Measurements from ENCODE around the gene MAML3. TPM values are rescaled to one million over a fixed set of nuclear protein-coding genes. Genes with fewer than 3 reads are reported as not detected.

MAML3 gene
- total and polyA plus RNA-seq, 12 donors = 1.1 to 4.6 (median 2.6) TPM

- no peaks in the 10 kb centered on the region for H3K9me3 ChIP-seq
- WGBS, 2 donors = 94 to 98% methylated on average over 2 of the region's 2 CpGs
- no peak for DNase-seq
- H3K27me3 ChIP-seq = no peaks in the 10 kb centered on the region
- peaks cover 0 to 55% (median 0%) of the 10 kb centered on the region in 9 donors for H3K36me3 ChIP-seq
- H3K4me3 ChIP-seq = no peak overlapping the region
- TF ChIP-seq, protein P1, sequence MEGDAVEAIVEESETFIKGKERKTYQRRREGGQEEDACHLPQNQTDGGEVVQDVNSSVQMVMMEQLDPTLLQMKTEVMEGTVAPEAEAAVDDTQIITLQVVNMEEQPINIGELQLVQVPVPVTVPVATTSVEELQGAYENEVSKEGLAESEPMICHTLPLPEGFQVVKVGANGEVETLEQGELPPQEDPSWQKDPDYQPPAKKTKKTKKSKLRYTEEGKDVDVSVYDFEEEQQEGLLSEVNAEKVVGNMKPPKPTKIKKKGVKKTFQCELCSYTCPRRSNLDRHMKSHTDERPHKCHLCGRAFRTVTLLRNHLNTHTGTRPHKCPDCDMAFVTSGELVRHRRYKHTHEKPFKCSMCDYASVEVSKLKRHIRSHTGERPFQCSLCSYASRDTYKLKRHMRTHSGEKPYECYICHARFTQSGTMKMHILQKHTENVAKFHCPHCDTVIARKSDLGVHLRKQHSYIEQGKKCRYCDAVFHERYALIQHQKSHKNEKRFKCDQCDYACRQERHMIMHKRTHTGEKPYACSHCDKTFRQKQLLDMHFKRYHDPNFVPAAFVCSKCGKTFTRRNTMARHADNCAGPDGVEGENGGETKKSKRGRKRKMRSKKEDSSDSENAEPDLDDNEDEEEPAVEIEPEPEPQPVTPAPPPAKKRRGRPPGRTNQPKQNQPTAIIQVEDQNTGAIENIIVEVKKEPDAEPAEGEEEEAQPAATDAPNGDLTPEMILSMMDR (IDR thresholded peaks at IDR 0.05) = no peak
- no peak overlapping the region for H3K27ac ChIP-seq
- ATAC-seq = no peak
- intact Hi-C loops (cut with DNase I) = loop anchor here in 1 of 10 donors (10.0 kb wide), 1 partner anchor 600 kb away; no protein-coding TSS in a partner anchor
- H3K4me1 ChIP-seq = peaks cover 0 to 12% (median 5%) of the 10 kb centered on the region in 9 donors
Measured at GRCh38 chr4:139725236-139725635, 428.7 kb downstream of the MAML3 start.

DNA sequence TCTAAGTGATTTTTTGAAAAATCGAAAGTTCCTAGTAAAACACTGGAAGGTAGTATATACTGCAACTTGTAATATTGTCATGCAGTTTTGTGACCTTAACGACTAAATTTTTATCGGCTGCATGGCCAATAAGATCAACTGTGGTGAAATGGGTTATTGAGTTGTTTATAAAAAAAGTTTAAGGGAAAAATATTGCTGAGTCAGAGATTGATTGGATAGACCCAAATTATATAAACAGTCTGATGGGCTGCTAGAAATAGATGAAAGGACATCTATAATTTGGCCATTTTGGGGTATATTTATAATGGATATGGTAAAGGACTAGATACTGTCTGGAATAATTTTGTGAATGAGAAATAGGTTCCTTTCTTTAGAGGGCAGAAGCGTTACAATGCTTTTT lies 432.2 kb downstream of the MAML3 start:
- TF ChIP-seq, protein P1 (IDR thresholded peaks at IDR 0.05) = no peak

GRCh38 chr4:139720806-139721205 lies 433.2 kb downstream of the MAML3 start:
- peaks cover 0 to 10% (median 4%) of the 10 kb centered on the region in 9 donors for H3K4me1 ChIP-seq
- ATAC-seq (no peak), DNase-seq (no peak)
- no peak overlapping the region for H3K4me3 ChIP-seq
- H3K36me3 ChIP-seq = peaks cover 0 to 54% (median 8%) of the 10 kb centered on the region in 9 donors
- intact Hi-C loops (cut with DNase I) = loop anchor here in 1 of 10 donors (10.0 kb wide), 1 partner anchor 604 kb away; no protein-coding TSS in a partner anchor
- TF ChIP-seq, protein P1 (IDR thresholded peaks at IDR 0.05) = no peak
- H3K27me3 ChIP-seq = no peaks in the 10 kb centered on the region
- H3K9me3 ChIP-seq = no peaks in the 10 kb centered on the region
- 63 to 71% methylated on average over 6 of the region's 6 CpGs for WGBS, 2 donors
- no peak overlapping the region for H3K27ac ChIP-seq

More for the DNA sequence above, 432.2 kb downstream of the MAML3 start:
- H3K4me1 ChIP-seq = peaks cover 0 to 6% (median 0%) of the 10 kb centered on the region in 9 donors
- ATAC-seq (no peak), DNase-seq (no peak)
- no peaks in the 10 kb centered on the region for H3K9me3 ChIP-seq
- peaks cover 0 to 64% (median 8%) of the 10 kb centered on the region in 9 donors for H3K36me3 ChIP-seq
- no peaks in the 10 kb centered on the region for H3K27me3 ChIP-seq
- no peak overlapping the region for H3K4me3 ChIP-seq
- intact Hi-C loops (cut with DNase I) = loop anchor here in 1 of 10 donors (10.0 kb wide), 1 partner anchor 603 kb away; no protein-coding TSS in a partner anchor
- no peak overlapping the region for H3K27ac ChIP-seq
- 74 to 85% methylated on average over 4 of the region's 4 CpGs for WGBS, 2 donors

GRCh38 chr4:139719381-139720101 lies 434.4 kb downstream of the MAML3 start:
- H3K4me3 ChIP-seq = no peak overlapping the region
- TF ChIP-seq, protein P1 (IDR thresholded peaks at IDR 0.05) = no peak
- no peak overlapping the region for H3K27ac ChIP-seq
- H3K4me1 ChIP-seq = peaks cover 0 to 17% (median 11%) of the 10 kb centered on the region in 9 donors
- intact Hi-C loops (cut with DNase I) = loop anchor here in 2 of 10 donors (10.0 kb wide), 2 partner anchors 55 to 605 kb away; partner anchors contain the start of gene MGST2 (in 1 of the 2)
- ATAC-seq (peak in 4 of 8 donors; percentile 7 to 31 (median 21)), DNase-seq (no peak)
- WGBS, 2 donors = 97% methylated on average over 16 of the region's 16 CpGs
- H3K27me3 ChIP-seq = no peaks in the 10 kb centered on the region
- peaks cover 0 to 48% (median 8%) of the 10 kb centered on the region in 9 donors for H3K36me3 ChIP-seq
- no peaks in the 10 kb centered on the region for H3K9me3 ChIP-seq

Measured in heart right ventricle (tissue), 16 donors.